K562 (cell line): ENCODE results near the gene GMIP. TPM values are rescaled to one million over a fixed set of nuclear protein-coding genes. Genes with fewer than 3 reads are reported as not detected.

Experiments used
- CBX5 ChIP-seq: IDR thresholded peaks from 2 replicates; pipeline ENCODE4 v1.6.1; 2014; ENCODE audit warnings: low read depth, borderline replicate concordance
- EGR1 ChIP-seq: fragments of 450-650 bp; conservative IDR thresholded peaks from 2 replicates; pipeline ENCODE4 v1.6.1; 2017; ENCODE audit warnings: mild to moderate bottlenecking
- FOS ChIP-seq: IDR thresholded peaks from 3 replicates; pipeline ENCODE4 v1.6.1; 2011; ENCODE audit not compliant: insufficient read length; ENCODE audit errors: extremely low read depth
- FOSL1 ChIP-seq: fragments of 200-800 bp; sonication (Bioruptor generic); conservative IDR thresholded peaks from 2 replicates; pipeline ENCODE4 v1.6.1; 2016; ENCODE audit warnings: missing genetic modification characterization, missing compliant biosample characterization
- FOXO4 ChIP-seq: fragments of 450-650 bp; formaldehyde crosslinking; IDR thresholded peaks from 2 replicates; pipeline ENCODE4 v1.4.0; 2020; ENCODE audit warnings: mild to moderate bottlenecking, moderate library complexity
- HDAC1 ChIP-seq, 2 experiments: fragments of 450-650 bp; IDR thresholded peaks; 2 replicates each; pipeline ENCODE4 v1.6.1; 2016 to 2017; ENCODE audit warnings: inconsistent platforms in 1 of 2, mild to moderate bottlenecking in 1 of 2, moderate library complexity in 1 of 2
- HDAC8 ChIP-seq: fragments of 450-650 bp; IDR thresholded peaks from 2 replicates; pipeline ENCODE4 v1.6.1; 2016; ENCODE audit warnings: mild to moderate bottlenecking, missing genetic modification characterization, moderate library complexity, missing compliant biosample characterization
- ILF3 ChIP-seq: fragments of 450-650 bp; IDR thresholded peaks from 2 replicates; pipeline ENCODE4 v1.6.1; 2018; ENCODE audit warnings: antibody characterized with exemption, mild to moderate bottlenecking, moderate library complexity, borderline replicate concordance
- MBD1 ChIP-seq: fragments of 250-450 bp; sonication (Bioruptor Pico); IDR thresholded peaks from 2 replicates; pipeline ENCODE4 v1.8.0; 2022; ENCODE audit warnings: inconsistent platforms
- NCOA1 ChIP-seq: fragments of 450-650 bp; IDR thresholded peaks from 2 replicates; pipeline ENCODE4 v1.6.1; 2016; ENCODE audit warnings: low read depth
- NCOR1 ChIP-seq: fragments of 450-650 bp; IDR thresholded peaks from 2 replicates; pipeline ENCODE4 v1.6.1; 2016; ENCODE audit warnings: mild to moderate bottlenecking, moderate library complexity
- NR0B1 ChIP-seq: fragments of 450-650 bp; IDR thresholded peaks from one replicate; pipeline ENCODE4 v1.6.1; 2018; ENCODE audit warnings: mild to moderate bottlenecking, moderate library complexity; ENCODE audit not compliant: partially characterized antibody
- POLR2B ChIP-seq: fragments of 450-650 bp; IDR thresholded peaks from 2 replicates; pipeline ENCODE4 v1.6.1; 2018; ENCODE audit warnings: low read depth; ENCODE audit not compliant: partially characterized antibody
- PRPF4 ChIP-seq: fragments of 200-400 bp; formaldehyde crosslinking; IDR thresholded peaks from one replicate; pipeline ENCODE4 v1.6.1; 2017; ENCODE audit warnings: low read length, low read depth, mild to moderate bottlenecking; ENCODE audit not compliant: insufficient read depth, poor library complexity, severe bottlenecking
- TSC22D4 ChIP-seq: fragments of 450-650 bp; IDR thresholded peaks from 2 replicates; pipeline ENCODE4 v1.6.1; 2016; ENCODE audit warnings: missing genetic modification characterization, missing biosample characterization, control low read depth
- XRCC3 ChIP-seq: fragments of 450-650 bp; IDR thresholded peaks from 2 replicates; pipeline ENCODE4 v1.6.1; 2017; ENCODE audit warnings: mild to moderate bottlenecking, moderate library complexity
- ZNF518B ChIP-seq: fragments of 250-450 bp; sonication (Bioruptor Pico); IDR thresholded peaks from 2 replicates; pipeline ENCODE4 v1.5.0; 2021; ENCODE audit warnings: mild to moderate bottlenecking, moderate library complexity
- ZNF785 ChIP-seq: fragments of 250-450 bp; sonication (Bioruptor Pico); IDR thresholded peaks from 2 replicates; pipeline ENCODE4 v1.4.0; 2020; ENCODE audit warnings: mild to moderate bottlenecking
- polyA plus RNA-seq, 8 experiments: library from polyadenylated mRNA; depleted of rRNA in 4 of 8; stranded (reverse) in 5 of 8; unstranded in 3 of 8; fragments of >200 nt; fragmentation: Nextera tagmentation in 2 of 8; fragmentation: Illumina TruSeq in 1 of 8; extraction: Ambion mirVana in 2 of 8; extraction: Trizol in 1 of 8; gene quantifications; 2 replicates each; pipeline versions ENCODE4 v1.2.1 to v1.2.3, GENCODE V29; 2011 to 2014; ENCODE audit warnings: inconsistent platforms in 1 of 8, missing spikeins in 1 of 8
- total RNA-seq, 7 experiments: library from RNA; depleted of rRNA in 6 of 7; stranded (reverse); fragments of >200 nt in 6 of 7; fragmentation: Illumina TruSeq in 2 of 7; extraction: Trizol in 2 of 7; gene quantifications; 2 replicates each; pipeline versions ENCODE4 v1.2.1 to v1.2.3, GENCODE V29; 2011 to 2021; ENCODE audit warnings: low replicate concordance in 1 of 7

The GMIP gene
- total and polyA plus RNA-seq, 9 of the 15 experiments (the other 6 are each of a cell fraction or from before 2014, with no cell fraction given), result 0.14 to 15.8 (median 3.2) TPM

- TF ChIP-seq HDAC1 (IDR thresholded peaks at IDR 0.05) (no peak), NCOR1 (no peak), ILF3 (no peak), CBX5 (0 out of 2 replicates have a peak, but pooled peaks have one; percentile 28), ZNF518B (CRISPR knock-in tag) (no peak), XRCC3 (no peak), FOXO4 (CRISPR knock-in tag) (no peak), PRPF4 (no peak), EGR1 (no peak), NCOA1 (peak; percentile 43; the same call in 1 of the 2 replicates), NR0B1 (no peak), FOS (peak; percentile 93), ZNF785 (CRISPR knock-in tag) (no peak), FOSL1 (tag) (no peak), HDAC8 (tag) (no peak), POLR2B (peak; percentile 76), TSC22D4 (tag) (no peak), MBD1 (CRISPR knock-in tag) (0 out of 2 replicates have a peak, but pooled peaks have one; percentile 37)
These were observed 25.0 kb upstream of the GMIP start, which contains the start of gene ZNF101 (continued) for GRCh38 chr19:19668230-19669012.
